GM23338 (cell line): ENCODE measurements around the gene PTPRC. TPM values are rescaled to one million over a fixed set of nuclear protein-coding genes. Genes with fewer than 3 reads are reported as not detected.
A peak's percentile ranks its signal among the peaks of the same experiment; 100 is the strongest.

Source experiments
- ATAC-seq: fragments of 200-7000 bp; cut with Tn5 transposase; 3 replicates; pipeline ENCODE4 v1.9.1; 2020
- DNase-seq: peaks from one replicate; pipeline ENCODE4 v3.0.0-alpha.2; 2015; ENCODE audit warnings: low spot score
- H2AFZ ChIP-seq: fragments of 200-600 bp; sonication (generic); 2 replicates; pipeline ENCODE4 v1.8.0; 2016; ENCODE audit warnings: antibody characterized with exemption, mild to moderate bottlenecking, moderate library complexity
- H3F3A ChIP-seq: fragments of 200-600 bp; sonication (generic); replicated peaks from 2 replicates; pipeline ENCODE4 v1.8.0; 2017; ENCODE audit warnings: antibody characterized with exemption, mixed run types, low read depth
- H3K27ac ChIP-seq: fragments of 200-600 bp; sonication (generic); 2 replicates; pipeline ENCODE4 v1.6.1; 2016; ENCODE audit warnings: low read depth
- H3K27me3 ChIP-seq: fragments of 200-600 bp; sonication (generic); 2 replicates; pipeline ENCODE4 v1.8.0; 2016; ENCODE audit warnings: mild to moderate bottlenecking, mixed run types, moderate library complexity; ENCODE audit not compliant: insufficient read depth
- H3K36me3 ChIP-seq: fragments of 200-600 bp; sonication (generic); 2 replicates; pipeline ENCODE4 v1.8.0; 2016; ENCODE audit warnings: mild to moderate bottlenecking; ENCODE audit not compliant: insufficient read depth
- H3K4me1 ChIP-seq: fragments of 200-600 bp; sonication (generic); 2 replicates; pipeline ENCODE4 v1.8.0; 2016; ENCODE audit warnings: mild to moderate bottlenecking, moderate library complexity; ENCODE audit not compliant: insufficient read depth
- H3K4me2 ChIP-seq: fragments of 200-600 bp; sonication (generic); 2 replicates; pipeline ENCODE4 v1.7.1; 2017; ENCODE audit warnings: mixed run types
- H3K4me3 ChIP-seq: fragments of 200-600 bp; sonication (generic); 2 replicates; pipeline ENCODE4 v1.6.1; 2016; ENCODE audit warnings: mixed run types
- H3K79me2 ChIP-seq: fragments of 200-600 bp; sonication (generic); replicated peaks from 2 replicates; pipeline ENCODE4 v1.8.0; 2017; ENCODE audit warnings: mild to moderate bottlenecking; ENCODE audit not compliant: insufficient read depth
- H3K9me2 ChIP-seq: fragments of 200-600 bp; sonication (generic); 2 replicates; pipeline ENCODE4 v1.8.0; 2017; ENCODE audit not compliant: insufficient read depth
- H4K20me1 ChIP-seq: fragments of 200-600 bp; sonication (generic); replicated peaks from 2 replicates; pipeline ENCODE4 v1.8.0; 2017; ENCODE audit warnings: mild to moderate bottlenecking; ENCODE audit not compliant: insufficient read depth
- H3K27ac Mint-ChIP-seq: 2 replicates; pipeline ENCODE4 v1.8.0; 2020; ENCODE audit warnings: inconsistent platforms, mild to moderate bottlenecking, moderate library complexity, mixed read lengths
- H3K27me3 Mint-ChIP-seq: 3 replicates; pipeline ENCODE4 v1.8.0; 2022; ENCODE audit warnings: low read depth, mild to moderate bottlenecking, moderate library complexity, mixed read lengths, inconsistent platforms; ENCODE audit not compliant: insufficient read depth, poor library complexity
- H3K36me3 Mint-ChIP-seq: 3 replicates; pipeline ENCODE4 v1.8.0; 2021; ENCODE audit warnings: low read depth, mild to moderate bottlenecking, inconsistent platforms, moderate library complexity, mixed read lengths
- H3K4me1 Mint-ChIP-seq: 3 replicates; pipeline ENCODE4 v1.8.0; 2020; ENCODE audit warnings: mild to moderate bottlenecking, inconsistent platforms, mixed read lengths
- H3K4me3 Mint-ChIP-seq: 3 replicates; pipeline ENCODE4 v1.8.0; 2021; ENCODE audit warnings: moderate library complexity, mild to moderate bottlenecking, inconsistent platforms, mixed read lengths
- H3K9me3 Mint-ChIP-seq: 3 replicates; pipeline ENCODE4 v1.8.0; 2020; ENCODE audit warnings: moderate library complexity, mild to moderate bottlenecking, inconsistent platforms, mixed read lengths
- CREB1 ChIP-seq: fragments of 250-450 bp; sonication (Bioruptor Pico); IDR thresholded peaks from 2 replicates; pipeline ENCODE4 v1.5.0; 2020; ENCODE audit warnings: low read depth, mild to moderate bottlenecking, moderate library complexity
- EZH2 ChIP-seq: fragments of 200-600 bp; sonication (generic); IDR thresholded peaks from one replicate; pipeline ENCODE4 v1.8.0; 2017; ENCODE audit warnings: antibody characterized with exemption, mild to moderate bottlenecking, low read depth; ENCODE audit not compliant: unreplicated experiment
- EZH2phosphoT487 ChIP-seq: fragments of 200-600 bp; sonication (generic); IDR thresholded peaks from one replicate; pipeline ENCODE4 v1.8.1; 2018; ENCODE audit warnings: antibody characterized with exemption; ENCODE audit not compliant: unreplicated experiment
- JUNB ChIP-seq: IDR thresholded peaks from one replicate; pipeline ENCODE4 v1.6.1; 2016; ENCODE audit warnings: antibody characterized with exemption; ENCODE audit not compliant: unreplicated experiment
- NANOG ChIP-seq: IDR thresholded peaks from 2 replicates; pipeline ENCODE4 v1.6.1; 2016; ENCODE audit warnings: antibody characterized with exemption, borderline replicate concordance
- POLR2AphosphoS5 ChIP-seq: IDR thresholded peaks from 2 replicates; pipeline ENCODE4 v1.6.1; 2016; ENCODE audit warnings: antibody characterized with exemption, low read depth
- REST ChIP-seq: IDR thresholded peaks from one replicate; pipeline ENCODE4 v1.6.1; 2018; ENCODE audit warnings: antibody characterized with exemption; ENCODE audit not compliant: unreplicated experiment
- STAT1 ChIP-seq: IDR thresholded peaks from one replicate; pipeline ENCODE4 v1.6.1; 2016; ENCODE audit warnings: antibody characterized with exemption; ENCODE audit not compliant: unreplicated experiment
- ZNF114 ChIP-seq: fragments of 250-450 bp; sonication (Bioruptor Pico); IDR thresholded peaks from 2 replicates; pipeline ENCODE4 v1.5.0; 2020; ENCODE audit warnings: mild to moderate bottlenecking, moderate library complexity
- ZNF331 ChIP-seq: fragments of 250-450 bp; sonication (Bioruptor Pico); IDR thresholded peaks from 2 replicates; pipeline ENCODE4 v1.5.0; 2020; ENCODE audit warnings: low read depth, mild to moderate bottlenecking, moderate library complexity
- ZNF462 ChIP-seq: fragments of 250-450 bp; sonication (Bioruptor Pico); IDR thresholded peaks from 2 replicates; pipeline ENCODE4 v1.5.0; 2020; ENCODE audit warnings: mild to moderate bottlenecking, moderate library complexity
- polyA plus RNA-seq: library from polyadenylated mRNA; unstranded; fragments of >200 nt; fragmentation: Nextera tagmentation; extraction: Ambion mirVana; gene quantifications from 2 replicates; pipeline ENCODE4 v1.2.1, GENCODE V29; 2016
- total RNA-seq: library from RNA; depleted of rRNA; stranded (reverse); fragments of >200 nt; shearing (Covaris generic); gene quantifications from 2 replicates; pipeline ENCODE4 v1.2.3, GENCODE V29; 2014
- TF ChIP-seq, protein P1 (sequence below), 2 experiments: fragments of 200-600 bp in 1 of 2; sonication (generic) in 1 of 2; conservative IDR thresholded peaks; 2 replicates each; pipeline versions ENCODE4 v1.5.1 to v1.6.1; 2016 to 2017; ENCODE audit warnings: antibody characterized with exemption in 2 of 2, low read depth in 2 of 2, mild to moderate bottlenecking in 2 of 2, moderate library complexity in 1 of 2
- TF ChIP-seq, protein P2 (sequence below): IDR thresholded peaks from 2 replicates; pipeline ENCODE4 v1.6.1; 2016; ENCODE audit warnings: antibody characterized with exemption

The PTPRC gene
- total and polyA plus RNA-seq, 2 experiments from 2014 or later, result 0.10 to 0.52 TPM

GRCh38 chr1:198651650-198652400, 13.0 kb downstream of the PTPRC start:
- Mint-ChIP-seq H3K4me3 (no peak overlapping the region), H3K27ac (no peak overlapping the region; the same call in none of the 2 replicates), H3K9me3 (no peaks in the 10 kb centered on the region; the same call in 2 of the 3 replicates), H3K4me1 (peaks cover 14% of the 10 kb centered on the region; the same call in 2 of the 3 replicates), H3K27me3 (peaks cover 3% of the 10 kb centered on the region), H3K36me3 (no peaks in the 10 kb centered on the region)
- TF ChIP-seq, protein P1, sequence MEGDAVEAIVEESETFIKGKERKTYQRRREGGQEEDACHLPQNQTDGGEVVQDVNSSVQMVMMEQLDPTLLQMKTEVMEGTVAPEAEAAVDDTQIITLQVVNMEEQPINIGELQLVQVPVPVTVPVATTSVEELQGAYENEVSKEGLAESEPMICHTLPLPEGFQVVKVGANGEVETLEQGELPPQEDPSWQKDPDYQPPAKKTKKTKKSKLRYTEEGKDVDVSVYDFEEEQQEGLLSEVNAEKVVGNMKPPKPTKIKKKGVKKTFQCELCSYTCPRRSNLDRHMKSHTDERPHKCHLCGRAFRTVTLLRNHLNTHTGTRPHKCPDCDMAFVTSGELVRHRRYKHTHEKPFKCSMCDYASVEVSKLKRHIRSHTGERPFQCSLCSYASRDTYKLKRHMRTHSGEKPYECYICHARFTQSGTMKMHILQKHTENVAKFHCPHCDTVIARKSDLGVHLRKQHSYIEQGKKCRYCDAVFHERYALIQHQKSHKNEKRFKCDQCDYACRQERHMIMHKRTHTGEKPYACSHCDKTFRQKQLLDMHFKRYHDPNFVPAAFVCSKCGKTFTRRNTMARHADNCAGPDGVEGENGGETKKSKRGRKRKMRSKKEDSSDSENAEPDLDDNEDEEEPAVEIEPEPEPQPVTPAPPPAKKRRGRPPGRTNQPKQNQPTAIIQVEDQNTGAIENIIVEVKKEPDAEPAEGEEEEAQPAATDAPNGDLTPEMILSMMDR (conservative IDR thresholded peaks at IDR 0.05; ENCODE audit: low read depth in 2 of 2), result no peak
- no peak for TF ChIP-seq STAT1
- TF ChIP-seq JUNB, result no peak
- no peak for TF ChIP-seq CREB1
- TF ChIP-seq ZNF114 (CRISPR knock-in tag), result no peak
- TF ChIP-seq ZNF331 (CRISPR knock-in tag), result no peak
- no peak for TF ChIP-seq EZH2phosphoT487
- no peak for TF ChIP-seq REST
- TF ChIP-seq ZNF462 (CRISPR knock-in tag), result no peak
- TF ChIP-seq, protein P2, sequence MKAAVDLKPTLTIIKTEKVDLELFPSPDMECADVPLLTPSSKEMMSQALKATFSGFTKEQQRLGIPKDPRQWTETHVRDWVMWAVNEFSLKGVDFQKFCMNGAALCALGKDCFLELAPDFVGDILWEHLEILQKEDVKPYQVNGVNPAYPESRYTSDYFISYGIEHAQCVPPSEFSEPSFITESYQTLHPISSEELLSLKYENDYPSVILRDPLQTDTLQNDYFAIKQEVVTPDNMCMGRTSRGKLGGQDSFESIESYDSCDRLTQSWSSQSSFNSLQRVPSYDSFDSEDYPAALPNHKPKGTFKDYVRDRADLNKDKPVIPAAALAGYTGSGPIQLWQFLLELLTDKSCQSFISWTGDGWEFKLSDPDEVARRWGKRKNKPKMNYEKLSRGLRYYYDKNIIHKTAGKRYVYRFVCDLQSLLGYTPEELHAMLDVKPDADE, result no peak
- TF ChIP-seq EZH2, result no peak
- no peak for TF ChIP-seq NANOG
- TF ChIP-seq POLR2AphosphoS5, result no peak
- ATAC-seq, result no peak; the same call in 2 of the 3 replicates
- Histone ChIP-seq H3K27me3 (no peaks in the 10 kb centered on the region), H4K20me1 (no peaks in the 10 kb centered on the region), H3K27ac (no peak overlapping the region), H3K79me2 (no peaks in the 10 kb centered on the region), H3K36me3 (no peaks in the 10 kb centered on the region), H3K4me3 (no peak overlapping the region), H3K4me1 (peaks cover 24% of the 10 kb centered on the region), H3K9me2 (no peaks in the 10 kb centered on the region), H3F3A (no peaks in the 10 kb centered on the region), H3K4me2 (0 out of 2 replicates have a peak overlapping the region, but pooled peaks have one; percentile 29), H2AFZ (no peak overlapping the region)
- no peak for DNase-seq
